ENCODE data around the gene TSPAN17. TPM values are rescaled to one million over a fixed set of nuclear protein-coding genes. Genes with fewer than 3 reads are reported as not detected.
A peak's percentile ranks its signal among the peaks of the same experiment; 100 is the strongest.

The TSPAN17 gene
- total and polyA plus RNA-seq, 9 of the 15 experiments (the other 6 are each of a cell fraction or from before 2014, with no cell fraction given): 0.73 to 58.3 (median 34.5) TPM

DNA sequence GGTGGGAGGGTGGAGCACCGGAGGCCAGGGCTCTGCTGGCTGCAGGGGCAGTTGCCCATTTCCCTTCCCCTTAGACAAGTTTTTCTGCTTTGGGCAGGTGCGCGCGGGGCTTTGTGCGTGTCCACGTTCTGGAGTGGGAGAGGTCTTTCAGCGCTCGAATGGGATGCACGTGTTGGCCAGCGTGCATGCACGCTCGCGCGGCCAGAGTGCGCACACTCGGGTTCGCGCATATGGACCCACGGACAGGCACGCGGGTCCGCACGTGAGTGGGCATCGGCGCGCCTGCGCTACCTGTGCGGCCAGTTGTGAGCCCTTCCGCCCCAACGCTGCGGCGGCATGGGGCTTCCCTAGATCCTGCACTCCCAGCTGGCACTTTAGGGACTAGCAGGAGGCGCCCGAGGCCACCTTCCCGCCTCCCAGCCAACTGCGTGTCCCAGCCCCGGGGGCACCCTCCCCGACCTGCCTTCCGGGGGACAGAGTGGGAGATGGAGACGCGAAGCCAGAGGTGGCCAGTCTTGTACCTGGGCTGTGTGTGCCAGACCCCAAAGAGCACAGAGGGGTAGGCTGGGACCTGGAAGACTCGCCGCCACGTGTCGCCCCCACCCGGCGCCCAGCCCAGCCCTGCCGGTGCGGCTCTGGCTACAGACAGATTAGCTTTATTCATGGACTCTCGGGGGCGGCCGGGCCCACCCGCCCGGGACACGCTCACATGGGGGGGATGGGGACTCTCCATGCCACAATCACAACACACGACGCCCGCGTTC lies 27.5 kb upstream of the TSPAN17 start (continued):
- TF ChIP-seq, protein P1, sequence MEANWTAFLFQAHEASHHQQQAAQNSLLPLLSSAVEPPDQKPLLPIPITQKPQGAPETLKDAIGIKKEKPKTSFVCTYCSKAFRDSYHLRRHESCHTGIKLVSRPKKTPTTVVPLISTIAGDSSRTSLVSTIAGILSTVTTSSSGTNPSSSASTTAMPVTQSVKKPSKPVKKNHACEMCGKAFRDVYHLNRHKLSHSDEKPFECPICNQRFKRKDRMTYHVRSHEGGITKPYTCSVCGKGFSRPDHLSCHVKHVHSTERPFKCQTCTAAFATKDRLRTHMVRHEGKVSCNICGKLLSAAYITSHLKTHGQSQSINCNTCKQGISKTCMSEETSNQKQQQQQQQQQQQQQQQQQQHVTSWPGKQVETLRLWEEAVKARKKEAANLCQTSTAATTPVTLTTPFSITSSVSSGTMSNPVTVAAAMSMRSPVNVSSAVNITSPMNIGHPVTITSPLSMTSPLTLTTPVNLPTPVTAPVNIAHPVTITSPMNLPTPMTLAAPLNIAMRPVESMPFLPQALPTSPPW (CRISPR knock-in tag; IDR thresholded peaks at IDR 0.05): no peak
- TF ChIP-seq TEAD1 (CRISPR knock-in tag; IDR thresholded peaks at IDR 0.05) (peak in 1 of 2 experiments; percentile 75; a peak in 2 of 4 replicates), ZNF146 (CRISPR knock-in tag; IDR thresholded peaks at IDR 0.05; ENCODE audit: unreplicated experiment) (no peak), ADNP (tag; IDR thresholded peaks at IDR 0.05) (no peak), BHLHE40 (IDR thresholded peaks at IDR 0.05; ENCODE audit: low read length) (peak; percentile 8; the same call in 1 of the 2 replicates), ATF7 (IDR thresholded peaks at IDR 0.05) (no peak), MEF2D (tag; conservative IDR thresholded peaks at IDR 0.05; ENCODE audit: low read depth) (no peak), SIX5 (IDR thresholded peaks at IDR 0.05; ENCODE audit: borderline replicate concordance in 1 of 2, insufficient read depth in 1 of 2, low read depth in 1 of 2, low read length in 2 of 2) (no peak), DDX20 (tag; IDR thresholded peaks at IDR 0.05; ENCODE audit: low read depth) (no peak), ZNF263 (CRISPR knock-in tag; IDR thresholded peaks at IDR 0.05; ENCODE audit: borderline replicate concordance) (no peak), ZNF668 (CRISPR knock-in tag; IDR thresholded peaks at IDR 0.05) (no peak)
- TF ChIP-seq, protein P2, sequence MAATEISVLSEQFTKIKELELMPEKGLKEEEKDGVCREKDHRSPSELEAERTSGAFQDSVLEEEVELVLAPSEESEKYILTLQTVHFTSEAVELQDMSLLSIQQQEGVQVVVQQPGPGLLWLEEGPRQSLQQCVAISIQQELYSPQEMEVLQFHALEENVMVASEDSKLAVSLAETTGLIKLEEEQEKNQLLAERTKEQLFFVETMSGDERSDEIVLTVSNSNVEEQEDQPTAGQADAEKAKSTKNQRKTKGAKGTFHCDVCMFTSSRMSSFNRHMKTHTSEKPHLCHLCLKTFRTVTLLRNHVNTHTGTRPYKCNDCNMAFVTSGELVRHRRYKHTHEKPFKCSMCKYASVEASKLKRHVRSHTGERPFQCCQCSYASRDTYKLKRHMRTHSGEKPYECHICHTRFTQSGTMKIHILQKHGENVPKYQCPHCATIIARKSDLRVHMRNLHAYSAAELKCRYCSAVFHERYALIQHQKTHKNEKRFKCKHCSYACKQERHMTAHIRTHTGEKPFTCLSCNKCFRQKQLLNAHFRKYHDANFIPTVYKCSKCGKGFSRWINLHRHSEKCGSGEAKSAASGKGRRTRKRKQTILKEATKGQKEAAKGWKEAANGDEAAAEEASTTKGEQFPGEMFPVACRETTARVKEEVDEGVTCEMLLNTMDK (IDR thresholded peaks at IDR 0.05; ENCODE audit: borderline replicate concordance, insufficient read depth, low read depth, low read length, poor library complexity, severe bottlenecking): no peak
- TF ChIP-seq, protein P3, sequence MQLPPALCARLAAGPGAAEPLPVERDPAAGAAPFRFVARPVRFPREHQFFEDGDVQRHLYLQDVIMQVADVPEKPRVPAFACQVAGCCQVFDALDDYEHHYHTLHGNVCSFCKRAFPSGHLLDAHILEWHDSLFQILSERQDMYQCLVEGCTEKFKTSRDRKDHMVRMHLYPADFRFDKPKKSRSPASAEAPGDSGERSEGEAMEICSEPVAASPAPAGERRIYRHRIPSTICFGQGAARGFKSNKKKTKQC (CRISPR knock-in tag; IDR thresholded peaks at IDR 0.05): peak; percentile 67; the same call in 1 of the 2 replicates
- TF ChIP-seq, protein P4, sequence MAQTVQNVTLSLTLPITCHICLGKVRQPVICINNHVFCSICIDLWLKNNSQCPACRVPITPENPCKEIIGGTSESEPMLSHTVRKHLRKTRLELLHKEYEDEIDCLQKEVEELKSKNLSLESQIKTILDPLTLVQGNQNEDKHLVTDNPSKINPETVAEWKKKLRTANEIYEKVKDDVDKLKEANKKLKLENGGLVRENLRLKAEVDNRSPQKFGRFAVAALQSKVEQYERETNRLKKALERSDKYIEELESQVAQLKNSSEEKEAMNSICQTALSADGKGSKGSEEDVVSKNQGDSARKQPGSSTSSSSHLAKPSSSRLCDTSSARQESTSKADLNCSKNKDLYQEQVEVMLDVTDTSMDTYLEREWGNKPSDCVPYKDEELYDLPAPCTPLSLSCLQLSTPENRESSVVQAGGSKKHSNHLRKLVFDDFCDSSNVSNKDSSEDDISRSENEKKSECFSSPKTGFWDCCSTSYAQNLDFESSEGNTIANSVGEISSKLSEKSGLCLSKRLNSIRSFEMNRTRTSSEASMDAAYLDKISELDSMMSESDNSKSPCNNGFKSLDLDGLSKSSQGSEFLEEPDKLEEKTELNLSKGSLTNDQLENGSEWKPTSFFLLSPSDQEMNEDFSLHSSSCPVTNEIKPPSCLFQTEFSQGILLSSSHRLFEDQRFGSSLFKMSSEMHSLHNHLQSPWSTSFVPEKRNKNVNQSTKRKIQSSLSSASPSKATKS (CRISPR knock-in tag; IDR thresholded peaks at IDR 0.05): no peak
